ENCODE measurements around the gene SNX1. TPM values are rescaled to one million over a fixed set of nuclear protein-coding genes. Genes with fewer than 3 reads are reported as not detected.

The SNX1 gene
- total and polyA plus RNA-seq, 2 of the 13 experiments (the other 11 are each of a cell fraction or from before 2014, with no cell fraction given): 29.3 to 60.1 TPM

GRCh38 chr15:64102497-64102896 lies 6.7 kb downstream of the SNX1 start (continued):
- TF ChIP-seq KDM5B (CRISPR knock-in tag; IDR thresholded peaks at IDR 0.05; ENCODE audit: borderline replicate concordance) (no peak), GABPB1 (CRISPR knock-in tag; IDR thresholded peaks at IDR 0.05) (no peak), ZNF776 (CRISPR knock-in tag; IDR thresholded peaks at IDR 0.05) (no peak), SMARCC2 (IDR thresholded peaks at IDR 0.05) (no peak), KIAA2018 (CRISPR knock-in tag; IDR thresholded peaks at IDR 0.05; ENCODE audit: borderline replicate concordance) (no peak), CREM (IDR thresholded peaks at IDR 0.05) (no peak), CREM (CRISPR knock-in tag; IDR thresholded peaks at IDR 0.05) (no peak), ZNF75D (CRISPR knock-in tag; IDR thresholded peaks at IDR 0.05; ENCODE audit: borderline replicate concordance) (no peak), MEF2D (CRISPR knock-in tag; IDR thresholded peaks at IDR 0.05) (no peak), ZNF260 (CRISPR knock-in tag; IDR thresholded peaks at IDR 0.05; ENCODE audit: borderline replicate concordance, low read depth) (no peak), ATAD3A (CRISPR knock-in tag; IDR thresholded peaks at IDR 0.05) (no peak)

All from HepG2 (cell line).